Measurements from ENCODE around the gene NFYA. TPM values are rescaled to one million over a fixed set of nuclear protein-coding genes. Genes with fewer than 3 reads are reported as not detected.

NFYA gene
- total RNA-seq, result 40.4 TPM

GRCh38 chr6:41072836-41073202, at the start of gene NFYA:
Gene NFYA, plus strand, starts transcription at chr6:41072974. Its CDS starts 6,116 bp downstream, at chr6:41079090.
- peak; percentile 100 for DNase-seq

GRCh38 chr6:41023114-41023513, 49.7 kb upstream of the NFYA start:
- DNase-seq, result no peak

- DNase-seq, result no peak
These were observed 46.7 kb upstream of the NFYA start for GRCh38 chr6:41025966-41026530.

- DNase-seq, result no peak
These were observed 45.5 kb upstream of the NFYA start for GRCh38 chr6:41027241-41027640.

GRCh38 chr6:41027799-41028560, 44.8 kb upstream of the NFYA start:
- DNase-seq, result peak; percentile 70

GRCh38 chr6:41028561-41029412, 44.0 kb upstream of the NFYA start:
- DNase-seq, result no peak

- DNase-seq, result no peak
These were observed 39.9 kb upstream of the NFYA start for GRCh38 chr6:41032830-41033229.

- DNase-seq, result no peak
These were observed 39.0 kb upstream of the NFYA start for GRCh38 chr6:41033776-41034175.

GRCh38 chr6:41036186-41036585, 36.6 kb upstream of the NFYA start:
- DNase-seq, result no peak

GRCh38 chr6:41036601-41037000, 36.2 kb upstream of the NFYA start:
- no peak for DNase-seq

GRCh38 chr6:41037107-41037900, 35.5 kb upstream of the NFYA start:
- peak; percentile 36 for DNase-seq

- no peak for DNase-seq
These were observed 34.6 kb upstream of the NFYA start for GRCh38 chr6:41038205-41038604.

- DNase-seq, result no peak
These were observed 33.4 kb upstream of the NFYA start, which contains the start of gene UNC5CL for GRCh38 chr6:41039060-41039998. Gene UNC5CL, minus strand, starts transcription at chr6:41039221. Its CDS starts 4,147 bp downstream, at chr6:41035074.

- no peak for DNase-seq
These were observed 32.5 kb upstream of the NFYA start for GRCh38 chr6:41040101-41040939.

GRCh38 chr6:41040940-41041536, 31.7 kb upstream of the NFYA start:
- no peak for DNase-seq

GRCh38 chr6:41042226-41043055, 30.3 kb upstream of the NFYA start, which contains the start of gene TSPO2:
Gene TSPO2, plus strand, starts transcription at chr6:41042467. Its CDS starts 519 bp downstream, at chr6:41042986.
- no peak for DNase-seq

GRCh38 chr6:41043151-41043550, 29.6 kb upstream of the NFYA start:
- no peak for DNase-seq

- DNase-seq, result no peak
These were observed 27.1 kb upstream of the NFYA start for GRCh38 chr6:41045664-41046063.

- DNase-seq, result no peak
These were observed 26.7 kb upstream of the NFYA start for GRCh38 chr6:41046084-41046483.
